CD14-positive monocyte (primary cell): Measurements from ENCODE around the gene PTGFRN. TPM values are rescaled to one million over a fixed set of nuclear protein-coding genes. Genes with fewer than 3 reads are reported as not detected.

ENCODE experiments used
- DNase-seq, 3 donors: peaks; one replicate each; pipeline ENCODE4 v3.0.0-alpha.2; 2011 to 2022
- H2AFZ ChIP-seq: 2 replicates; pipeline ENCODE4 v1.6.0; 2012; ENCODE audit warnings: mild to moderate bottlenecking, low read depth, low read length, inconsistent platforms; ENCODE audit not compliant: insufficient read depth, poor library complexity, severe bottlenecking
- H3K27ac ChIP-seq, 2 donors: 1 replicate in 1 of 2; 2 replicates in 1 of 2; pipeline ENCODE4 v1.5.1; 2012 to 2013; ENCODE audit warnings: low read length in 2 of 2, control low read depth in 1 of 2, inconsistent platforms in 1 of 2, low read depth in 1 of 2, mild to moderate bottlenecking in 1 of 2
- H3K27me3 ChIP-seq, 2 donors: one replicate each; pipeline versions ENCODE4 v1.6.0 to v1.6.1; 2011 to 2013; ENCODE audit warnings: low read length in 2 of 2; ENCODE audit not compliant: control insufficient read depth in 2 of 2, insufficient read depth in 2 of 2
- H3K36me3 ChIP-seq, 2 donors: replicated peaks in 1 of 2; 1 replicate in 1 of 2; 2 replicates in 1 of 2; pipeline versions ENCODE4 v1.5.1 to v1.6.1; 2012 to 2013; ENCODE audit warnings: low read length in 2 of 2, control low read depth in 1 of 2, inconsistent platforms in 1 of 2, mild to moderate bottlenecking in 1 of 2; ENCODE audit not compliant: insufficient read depth in 2 of 2, control insufficient read depth in 1 of 2
- H3K4me1 ChIP-seq, 2 donors: 1 replicate in 1 of 2; 2 replicates in 1 of 2; pipeline versions ENCODE4 v1.5.1 to v1.6.1; 2012 to 2013; ENCODE audit warnings: low read length in 2 of 2, control low read depth in 1 of 2, inconsistent platforms in 1 of 2, mild to moderate bottlenecking in 1 of 2, moderate library complexity in 1 of 2; ENCODE audit not compliant: insufficient read depth in 2 of 2, control insufficient read depth in 1 of 2
- H3K4me2 ChIP-seq: replicated peaks from 2 replicates; pipeline ENCODE3; 2012; ENCODE audit warnings: low read length, moderate library complexity, mild to moderate bottlenecking; ENCODE audit not compliant: poor library complexity, severe bottlenecking; ENCODE audit errors: extremely low read depth
- H3K4me3 ChIP-seq, 3 experiments: fragments of 200-600 bp in 1 of 3; sonication (generic) in 1 of 3; replicated peaks in 1 of 3; 1 replicate in 2 of 3; 2 replicates in 1 of 3; pipeline ENCODE4 v1.5.1; 2011 to 2013; ENCODE audit warnings: low read length in 3 of 3, mild to moderate bottlenecking in 3 of 3, control low read depth in 2 of 3, low read depth in 2 of 3, inconsistent platforms in 1 of 3, moderate library complexity in 1 of 3
- H3K79me2 ChIP-seq: 2 replicates; pipeline ENCODE4 v1.6.0; 2012; ENCODE audit warnings: mild to moderate bottlenecking, control low read depth, inconsistent platforms, low read length, moderate library complexity; ENCODE audit not compliant: insufficient read depth
- H3K9ac ChIP-seq: 2 replicates; pipeline ENCODE4 v1.6.0; 2017; ENCODE audit warnings: low read length, mild to moderate bottlenecking; ENCODE audit not compliant: insufficient read depth, poor library complexity, severe bottlenecking
- H3K9me3 ChIP-seq, 2 donors: replicated peaks in 1 of 2; 1 replicate in 1 of 2; 2 replicates in 1 of 2; pipeline versions ENCODE4 v1.5.1 to v1.6.1; 2012 to 2013; ENCODE audit warnings: low read length in 2 of 2, control low read depth in 1 of 2; ENCODE audit not compliant: control insufficient read depth in 1 of 2, insufficient read depth in 1 of 2
- H4K20me1 ChIP-seq: 2 replicates; pipeline ENCODE4 v1.6.0; 2012; ENCODE audit warnings: mild to moderate bottlenecking, low read length, control low read depth, moderate library complexity; ENCODE audit not compliant: insufficient read depth
- H3K27ac Mint-ChIP-seq, 7 donors: one replicate each; pipeline ENCODE4 v1.8.0; 2020; ENCODE audit warnings: mild to moderate bottlenecking in 7 of 7, mixed read lengths in 7 of 7, moderate library complexity in 6 of 7, inconsistent platforms in 2 of 7
- H3K27me3 Mint-ChIP-seq, 3 donors: one replicate each; pipeline ENCODE4 v1.8.0; 2021 to 2022; ENCODE audit warnings: low read depth in 3 of 3, mild to moderate bottlenecking in 3 of 3, mixed read lengths in 3 of 3, moderate library complexity in 3 of 3, inconsistent platforms in 1 of 3
- H3K36me3 Mint-ChIP-seq, 2 donors: one replicate each; pipeline ENCODE4 v1.8.0; 2020; ENCODE audit warnings: mixed read lengths in 2 of 2, inconsistent platforms in 1 of 2, mild to moderate bottlenecking in 1 of 2
- H3K4me1 Mint-ChIP-seq: one replicate; pipeline ENCODE4 v1.8.0; 2020; ENCODE audit warnings: mild to moderate bottlenecking, mixed read lengths
- H3K4me3 Mint-ChIP-seq, 2 donors: one replicate each; pipeline ENCODE4 v1.8.0; 2020; ENCODE audit warnings: mild to moderate bottlenecking in 2 of 2, mixed read lengths in 2 of 2, moderate library complexity in 1 of 2
- H3K9me3 Mint-ChIP-seq, 7 donors: one replicate each; pipeline ENCODE4 v1.8.0; 2020 to 2022; ENCODE audit warnings: mixed read lengths in 7 of 7, mild to moderate bottlenecking in 6 of 7, moderate library complexity in 6 of 7, inconsistent platforms in 2 of 7
- WGBS: methylation state at CpG from one replicate; pipeline ENCODE4 v1.1.5; 2013; ENCODE audit warnings: missing lambda C conversion rate; ENCODE audit not compliant: insufficient coverage; 5-methylcytosine and 5-hydroxymethylcytosine counted together
- intact Hi-C, 2 donors: fragments of 100-400 bp; cut with micrococcal nuclease; formaldehyde crosslinking; loops; one replicate each; pipeline versions ENCODE4 v1.15.0 to v1.15.1; 2023
- polyA plus RNA-seq, 3 donors: library from polyadenylated mRNA; depleted of rRNA in 1 of 3; unstranded in 2 of 3; stranded (reverse) in 1 of 3; fragments of 300-500 nt in 2 of 3; fragments of >200 nt in 1 of 3; fragmentation: Illumina TruSeq in 2 of 3; gene quantifications; 1 replicate in 2 of 3; 2 replicates in 1 of 3; pipeline ENCODE4 v1.2.3, GENCODE V29; 2012 to 2021
- TF ChIP-seq, protein P1 (sequence below): fragments of 200-600 bp; IDR thresholded peaks from one replicate; pipeline ENCODE4 v1.8.0; 2022; ENCODE audit warnings: antibody characterized with exemption, mild to moderate bottlenecking

PTGFRN gene
- polyA plus RNA-seq, 3 donors, result 1.5 to 2.9 (median 1.6) TPM

DNA sequence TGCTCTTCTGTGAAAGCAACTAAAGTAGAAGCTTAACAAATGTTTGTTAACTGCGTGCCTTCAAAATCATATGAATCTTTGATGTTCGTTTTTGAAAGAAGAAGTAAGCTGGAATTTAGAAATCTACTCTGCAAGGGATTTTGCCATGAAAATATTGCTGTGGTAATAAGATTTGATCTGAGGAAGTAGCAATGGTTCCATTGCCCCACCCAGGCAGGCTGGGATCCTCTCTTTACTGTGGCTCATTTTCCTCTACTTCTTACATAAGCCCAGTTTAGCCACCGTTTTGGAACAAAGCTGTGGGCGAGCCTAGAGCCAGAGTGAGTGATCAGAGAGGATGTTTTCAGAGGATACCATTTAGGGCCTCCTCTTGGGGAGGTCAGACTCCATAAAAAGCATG, 20.3 kb upstream of the PTGFRN start:
- WGBS, result 0% methylated on average over 1 of the region's 4 CpGs
- Histone ChIP-seq H4K20me1 (no peaks in the 10 kb centered on the region), H3K4me2 (no peak overlapping the region), H3K27me3 (no peaks in the 10 kb centered on the region), H3K36me3 (no peaks in the 10 kb centered on the region), H3K9ac (no peak overlapping the region), H3K4me1 (peaks cover 7 to 8% of the 10 kb centered on the region in 2 donors), H2AFZ (no peak overlapping the region), H3K79me2 (no peaks in the 10 kb centered on the region), H3K4me3 (no peak overlapping the region), H3K9me3 (no peaks in the 10 kb centered on the region), H3K27ac (no peak overlapping the region)
- Mint-ChIP-seq H3K27me3 (peaks cover 3 to 6% (median 5%) of the 10 kb centered on the region in 3 donors), H3K9me3 (peaks cover 0 to 9% (median 4%) of the 10 kb centered on the region in 7 donors), H3K36me3 (no peaks in the 10 kb centered on the region), H3K4me3 (no peak overlapping the region), H3K27ac (no peak overlapping the region), H3K4me1 (peaks cover 9% of the 10 kb centered on the region)
- TF ChIP-seq, protein P1, sequence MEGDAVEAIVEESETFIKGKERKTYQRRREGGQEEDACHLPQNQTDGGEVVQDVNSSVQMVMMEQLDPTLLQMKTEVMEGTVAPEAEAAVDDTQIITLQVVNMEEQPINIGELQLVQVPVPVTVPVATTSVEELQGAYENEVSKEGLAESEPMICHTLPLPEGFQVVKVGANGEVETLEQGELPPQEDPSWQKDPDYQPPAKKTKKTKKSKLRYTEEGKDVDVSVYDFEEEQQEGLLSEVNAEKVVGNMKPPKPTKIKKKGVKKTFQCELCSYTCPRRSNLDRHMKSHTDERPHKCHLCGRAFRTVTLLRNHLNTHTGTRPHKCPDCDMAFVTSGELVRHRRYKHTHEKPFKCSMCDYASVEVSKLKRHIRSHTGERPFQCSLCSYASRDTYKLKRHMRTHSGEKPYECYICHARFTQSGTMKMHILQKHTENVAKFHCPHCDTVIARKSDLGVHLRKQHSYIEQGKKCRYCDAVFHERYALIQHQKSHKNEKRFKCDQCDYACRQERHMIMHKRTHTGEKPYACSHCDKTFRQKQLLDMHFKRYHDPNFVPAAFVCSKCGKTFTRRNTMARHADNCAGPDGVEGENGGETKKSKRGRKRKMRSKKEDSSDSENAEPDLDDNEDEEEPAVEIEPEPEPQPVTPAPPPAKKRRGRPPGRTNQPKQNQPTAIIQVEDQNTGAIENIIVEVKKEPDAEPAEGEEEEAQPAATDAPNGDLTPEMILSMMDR, result no peak
- intact Hi-C loops, result no loop called here
- no peak for DNase-seq

DNA sequence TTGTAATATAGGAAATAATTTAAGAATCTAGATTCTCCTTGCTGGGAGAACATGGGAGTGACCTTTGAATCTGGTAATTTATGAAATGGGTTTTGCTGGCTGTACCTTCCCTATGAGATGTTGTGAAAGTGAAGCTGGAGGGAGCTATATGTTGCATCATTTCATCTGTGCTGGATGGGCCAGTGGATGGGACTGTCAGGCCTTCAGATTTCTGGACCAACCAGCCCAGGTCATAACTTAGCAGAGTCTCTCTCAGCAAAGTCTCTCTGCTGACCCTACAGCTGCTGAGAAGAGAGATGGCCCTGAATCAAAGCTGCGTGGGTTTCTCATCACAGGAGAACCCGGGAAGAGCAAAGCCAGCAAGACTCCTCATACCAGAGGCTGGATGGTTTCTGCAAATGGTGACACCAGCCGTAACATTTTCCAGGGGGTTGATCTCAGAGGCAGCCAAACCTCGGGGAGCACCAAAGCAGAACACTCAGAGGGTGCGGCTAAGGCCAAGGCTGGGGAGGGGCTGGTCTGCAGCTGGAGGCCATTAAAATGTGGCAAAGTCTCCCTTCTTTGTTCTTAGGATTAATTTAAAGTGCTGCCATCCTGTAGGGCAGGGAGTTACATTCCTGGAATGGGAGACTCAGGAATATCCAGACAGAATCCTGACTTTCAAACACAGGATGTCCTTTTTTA, 18.2 kb upstream of the PTGFRN start:
- Mint-ChIP-seq H3K27ac (no peak overlapping the region), H3K9me3 (peaks cover 9 to 21% (median 12%) of the 10 kb centered on the region in 7 donors), H3K4me1 (peaks cover 9% of the 10 kb centered on the region), H3K36me3 (no peaks in the 10 kb centered on the region), H3K4me3 (no peak overlapping the region), H3K27me3 (peaks cover 1 to 13% (median 11%) of the 10 kb centered on the region in 3 donors)
- Histone ChIP-seq H4K20me1 (no peaks in the 10 kb centered on the region), H3K9me3 (peaks cover 0 to 4% of the 10 kb centered on the region in 2 donors), H3K4me2 (no peak overlapping the region), H3K9ac (no peak overlapping the region), H3K4me3 (no peak overlapping the region), H3K27ac (no peak overlapping the region), H3K79me2 (no peaks in the 10 kb centered on the region), H3K4me1 (peaks cover 7 to 8% of the 10 kb centered on the region in 2 donors), H3K36me3 (no peaks in the 10 kb centered on the region), H2AFZ (no peak overlapping the region), H3K27me3 (no peaks in the 10 kb centered on the region)
- DNase-seq, result no peak
- intact Hi-C loops, result no loop called here
- TF ChIP-seq, protein P1, result no peak
- 94% methylated on average over 5 of the region's 5 CpGs for WGBS
